ENCODE data around the gene SHROOM1. TPM values are rescaled to one million over a fixed set of nuclear protein-coding genes. Genes with fewer than 3 reads are reported as not detected.

SHROOM1 gene
- total and polyA plus RNA-seq, 9 of the 15 experiments (the other 6 are each of a cell fraction or from before 2014, with no cell fraction given): 0.44 to 26.5 (median 11.9) TPM

- TF ChIP-seq ZNF175 (CRISPR knock-in tag; IDR thresholded peaks at IDR 0.05; ENCODE audit: low read depth) (peak; percentile 57; the same call in 1 of the 2 replicates), EZH2 (IDR thresholded peaks at IDR 0.05; ENCODE audit: borderline replicate concordance, low read depth, low read length) (no peak), SAFB2 (IDR thresholded peaks at IDR 0.05; ENCODE audit: borderline replicate concordance, low read depth, low read length, severe bottlenecking) (no peak), EP400 (IDR thresholded peaks at IDR 0.05) (peak; percentile 54; the same call in 1 of the 2 replicates), KDM4B (IDR thresholded peaks at IDR 0.05; ENCODE audit: borderline replicate concordance in 2 of 2, low read depth in 1 of 2) (no peak), ZNF668 (CRISPR knock-in tag; IDR thresholded peaks at IDR 0.05) (no peak), MTA1 (IDR thresholded peaks at IDR 0.05; ENCODE audit: borderline replicate concordance) (no peak), DIDO1 (tag; IDR thresholded peaks at IDR 0.05; ENCODE audit: low read depth) (no peak), ZNF253 (CRISPR knock-in tag; conservative IDR thresholded peaks at IDR 0.05) (no peak), SREBF1 (IDR thresholded peaks at IDR 0.05; ENCODE audit: borderline replicate concordance, low read depth, low read length) (no peak), BHLHE40 (IDR thresholded peaks at IDR 0.05; ENCODE audit: low read length) (peak; percentile 44; the same call in 1 of the 2 replicates), ZNF165 (CRISPR knock-in tag; IDR thresholded peaks at IDR 0.05; ENCODE audit: borderline replicate concordance) (no peak), DPF2 (IDR thresholded peaks at IDR 0.05) (peak; percentile 59; the same call in 1 of the 2 replicates), E2F5 (CRISPR knock-in tag; IDR thresholded peaks at IDR 0.05) (no peak), NCOA2 (IDR thresholded peaks at IDR 0.05; ENCODE audit: partially characterized antibody in 2 of 2) (no peak), ELF4 (CRISPR knock-in tag; IDR thresholded peaks at IDR 0.05) (no peak), RBBP5 (IDR thresholded peaks at IDR 0.05; ENCODE audit: borderline replicate concordance, insufficient read depth, low read length, poor library complexity, severe bottlenecking) (peak; percentile 18), MCM2 (IDR thresholded peaks at IDR 0.05; ENCODE audit: low read depth) (no peak), ZMIZ1 (IDR thresholded peaks at IDR 0.05; ENCODE audit: low read depth in 2 of 2, low read length in 2 of 2) (0 out of 4 replicates have a peak, but pooled peaks of 1 of the 2 experiments have one; percentile 28)
- TF ChIP-seq, protein P1, sequence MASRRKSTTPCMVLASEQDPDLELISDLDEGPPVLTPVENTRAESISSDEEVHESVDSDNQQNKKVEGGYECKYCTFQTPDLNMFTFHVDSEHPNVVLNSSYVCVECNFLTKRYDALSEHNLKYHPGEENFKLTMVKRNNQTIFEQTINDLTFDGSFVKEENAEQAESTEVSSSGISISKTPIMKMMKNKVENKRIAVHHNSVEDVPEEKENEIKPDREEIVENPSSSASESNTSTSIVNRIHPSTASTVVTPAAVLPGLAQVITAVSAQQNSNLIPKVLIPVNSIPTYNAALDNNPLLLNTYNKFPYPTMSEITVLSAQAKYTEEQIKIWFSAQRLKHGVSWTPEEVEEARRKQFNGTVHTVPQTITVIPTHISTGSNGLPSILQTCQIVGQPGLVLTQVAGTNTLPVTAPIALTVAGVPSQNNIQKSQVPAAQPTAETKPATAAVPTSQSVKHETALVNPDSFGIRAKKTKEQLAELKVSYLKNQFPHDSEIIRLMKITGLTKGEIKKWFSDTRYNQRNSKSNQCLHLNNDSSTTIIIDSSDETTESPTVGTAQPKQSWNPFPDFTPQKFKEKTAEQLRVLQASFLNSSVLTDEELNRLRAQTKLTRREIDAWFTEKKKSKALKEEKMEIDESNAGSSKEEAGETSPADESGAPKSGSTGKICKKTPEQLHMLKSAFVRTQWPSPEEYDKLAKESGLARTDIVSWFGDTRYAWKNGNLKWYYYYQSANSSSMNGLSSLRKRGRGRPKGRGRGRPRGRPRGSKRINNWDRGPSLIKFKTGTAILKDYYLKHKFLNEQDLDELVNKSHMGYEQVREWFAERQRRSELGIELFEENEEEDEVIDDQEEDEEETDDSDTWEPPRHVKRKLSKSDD (conservative IDR thresholded peaks at IDR 0.05; ENCODE audit: low read length): no peak
Measured at GRCh38 chr5:132830436-132831094, at the start of gene SHROOM1 (continued).

Data from K562 (cell line).